HG03060 (cell line): ENCODE data around the gene ALKBH1.
"Not testable (repeated sequence)": the region's sequence is repeated elsewhere in the genome, so short reads cannot be mapped to it uniquely, and the experiment has no call there.

ENCODE experiments used
- ATAC-seq: cut with Tn5 transposase; IDR thresholded peaks from one replicate; pipeline ENCODE4 v1.9.1; 2021; ENCODE audit warnings: low read depth, moderate number of reproducible peaks; ENCODE audit not compliant: unreplicated experiment

Gene ALKBH1

DNA sequence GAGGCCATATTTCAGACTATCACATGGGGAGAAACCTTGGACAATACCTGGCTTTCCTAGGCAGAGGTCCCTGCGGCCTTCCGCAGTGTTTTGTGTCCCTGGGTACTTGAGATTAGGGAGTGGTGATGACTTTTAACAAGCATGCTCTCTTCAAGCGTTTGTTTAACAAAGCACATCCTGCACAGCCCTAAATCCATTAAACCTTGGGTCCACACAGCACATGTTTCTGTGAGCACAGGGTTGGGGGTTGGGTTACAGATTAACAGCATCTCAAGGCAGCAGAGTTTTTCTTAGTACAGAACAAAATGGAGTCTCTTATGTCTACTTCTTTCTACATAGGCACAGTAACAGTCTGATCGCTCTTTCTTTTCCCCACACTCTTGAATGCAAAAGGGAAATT is 72.0 kb downstream of the ALKBH1 start:
- not testable (repeated sequence) for ATAC-seq

DNA sequence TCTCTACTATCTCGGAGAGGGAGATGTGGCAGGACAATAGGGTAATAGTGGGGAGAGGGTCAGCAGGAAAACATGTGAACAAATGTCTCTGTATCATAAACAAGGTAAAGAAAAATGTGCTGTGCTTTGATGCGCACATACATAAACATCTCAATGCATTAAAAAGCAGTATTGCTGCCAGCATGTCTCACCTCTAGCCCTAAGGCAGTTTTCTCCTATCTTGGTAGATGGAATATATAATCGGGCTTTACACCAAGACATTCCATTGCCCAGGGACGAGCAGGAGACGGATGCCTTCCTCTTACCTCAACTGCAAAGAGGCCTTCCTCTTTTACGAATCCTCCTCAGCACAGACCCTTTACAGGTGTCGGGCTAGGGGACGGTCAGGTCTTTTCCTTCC is 72.4 kb downstream of the ALKBH1 start:
- ATAC-seq = not testable (repeated sequence)

DNA sequence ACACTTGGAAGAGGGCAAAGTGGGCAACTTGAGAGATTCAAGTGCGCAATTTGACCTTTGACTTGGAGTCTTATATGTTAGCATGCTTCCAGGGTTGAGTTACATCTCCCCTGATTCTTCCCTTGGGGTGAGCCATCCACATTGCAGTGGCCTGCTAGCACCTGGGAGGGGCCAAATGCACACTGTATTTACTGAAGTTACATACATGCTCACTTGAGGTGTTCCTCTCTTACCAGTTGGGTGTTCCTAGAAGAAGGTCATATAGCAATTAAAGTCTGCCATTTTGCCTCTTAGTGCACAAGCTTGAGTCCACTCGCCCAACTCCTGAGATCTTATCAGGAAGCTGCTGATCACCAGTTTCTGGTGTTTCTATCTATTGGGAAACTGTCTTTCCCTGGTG is 77.7 kb downstream of the ALKBH1 start:
- ATAC-seq = no peak

DNA sequence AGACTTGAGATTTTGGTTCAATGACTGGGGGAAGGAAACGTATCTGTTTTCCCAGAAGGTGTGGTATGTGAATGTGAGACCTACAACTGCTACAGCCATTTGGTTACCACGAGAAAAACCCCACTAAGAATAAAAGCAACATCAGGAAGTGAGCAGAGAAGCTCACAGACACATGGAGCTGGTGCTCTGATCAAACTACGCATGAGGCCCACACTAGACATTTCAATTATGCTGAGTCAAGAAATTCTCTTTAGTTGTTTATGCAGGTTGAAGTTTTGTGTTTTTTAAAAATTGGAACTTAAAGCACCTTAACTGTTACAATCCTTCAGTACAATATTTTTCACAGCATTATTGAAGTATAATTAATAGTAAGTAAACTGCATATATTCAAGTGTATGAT is 82.5 kb downstream of the ALKBH1 start:
- ATAC-seq = no peak

DNA sequence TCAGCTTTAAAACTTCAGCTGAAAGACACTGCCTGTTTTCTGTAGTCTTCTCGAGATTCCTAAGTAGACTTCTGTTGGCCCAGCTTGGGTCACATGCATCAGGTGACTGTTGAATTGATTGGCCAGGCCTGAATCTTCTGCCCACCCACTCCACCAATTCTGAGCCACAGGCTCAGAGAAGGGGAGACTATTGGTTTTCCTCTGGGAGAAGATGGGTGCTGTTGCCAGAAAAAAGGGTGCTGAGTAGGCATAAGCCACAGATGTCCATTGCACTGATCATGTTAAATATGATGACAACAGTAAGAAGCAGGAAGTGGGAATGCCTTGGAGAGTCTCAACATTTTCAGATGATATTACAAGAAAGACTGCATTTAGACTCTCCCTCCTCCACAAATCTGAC is 84.6 kb downstream of the ALKBH1 start:
- ATAC-seq = no peak
